ENCODE results near the gene CD300LD. TPM values are rescaled to one million over a fixed set of nuclear protein-coding genes. Genes with fewer than 3 reads are reported as not detected.
A peak's percentile ranks its signal among the peaks of the same experiment; 100 is the strongest.

The CD300LD gene
- total RNA-seq, 4 donors from 2014 or later: not detected

DNA sequence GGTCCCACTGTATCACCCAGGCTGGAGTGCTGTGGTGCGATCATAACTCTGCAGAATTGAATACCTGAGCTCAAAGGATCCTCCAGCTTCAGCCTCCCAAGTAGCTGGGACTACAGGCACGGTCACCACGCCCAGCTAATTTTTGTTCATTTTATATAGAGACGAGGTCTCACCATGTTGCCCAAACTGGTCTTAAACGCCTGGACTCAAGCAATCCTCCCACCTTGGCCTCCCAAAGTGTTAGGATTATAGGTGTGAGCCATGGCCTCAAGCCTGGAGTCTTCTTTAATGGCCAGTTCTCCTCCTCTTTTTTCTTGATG is 61.3 kb downstream of the CD300LD start:
- peak in 1 of 2 donors; percentile 0 for DNase-seq
- no peak overlapping the region for H3K27ac ChIP-seq
- H3K4me1 ChIP-seq: no peaks in the 10 kb centered on the region
- TF ChIP-seq, protein P1, sequence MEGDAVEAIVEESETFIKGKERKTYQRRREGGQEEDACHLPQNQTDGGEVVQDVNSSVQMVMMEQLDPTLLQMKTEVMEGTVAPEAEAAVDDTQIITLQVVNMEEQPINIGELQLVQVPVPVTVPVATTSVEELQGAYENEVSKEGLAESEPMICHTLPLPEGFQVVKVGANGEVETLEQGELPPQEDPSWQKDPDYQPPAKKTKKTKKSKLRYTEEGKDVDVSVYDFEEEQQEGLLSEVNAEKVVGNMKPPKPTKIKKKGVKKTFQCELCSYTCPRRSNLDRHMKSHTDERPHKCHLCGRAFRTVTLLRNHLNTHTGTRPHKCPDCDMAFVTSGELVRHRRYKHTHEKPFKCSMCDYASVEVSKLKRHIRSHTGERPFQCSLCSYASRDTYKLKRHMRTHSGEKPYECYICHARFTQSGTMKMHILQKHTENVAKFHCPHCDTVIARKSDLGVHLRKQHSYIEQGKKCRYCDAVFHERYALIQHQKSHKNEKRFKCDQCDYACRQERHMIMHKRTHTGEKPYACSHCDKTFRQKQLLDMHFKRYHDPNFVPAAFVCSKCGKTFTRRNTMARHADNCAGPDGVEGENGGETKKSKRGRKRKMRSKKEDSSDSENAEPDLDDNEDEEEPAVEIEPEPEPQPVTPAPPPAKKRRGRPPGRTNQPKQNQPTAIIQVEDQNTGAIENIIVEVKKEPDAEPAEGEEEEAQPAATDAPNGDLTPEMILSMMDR (IDR thresholded peaks at IDR 0.05): no peak
- TF ChIP-seq POLR2A (IDR thresholded peaks at IDR 0.05): no peak
- H3K4me3 ChIP-seq: no peak overlapping the region
- H3K27me3 ChIP-seq: no peaks in the 10 kb centered on the region
- intact Hi-C loops (cut with DNase I; ENCODE audit: low total_unique reads): no loop called here
- H3K9me3 ChIP-seq: no peaks in the 10 kb centered on the region
- H3K36me3 ChIP-seq: no peaks in the 10 kb centered on the region

Other genes with a start within 250 kb of the CD300LD start
- gene BTBD17, start 230.4 kb downstream of the CD300LD start, total RNA-seq: under 1 TPM in 1 of 4 donors, not detected in 3; 0.14 TPM
- under 1 TPM in 1 of 4 donors, not detected in 3; 0.73 TPM for gene GPR142, start 224.8 kb downstream of the CD300LD start, total RNA-seq
- 10 to 100 TPM in 3 of 4 donors, 1 to 10 TPM in 1; 2.8 to 56.8 (median 27.6) TPM for gene GPRC5C, start 160.2 kb downstream of the CD300LD start, total RNA-seq
- 10 to 100 TPM in 1 of 4 donors, 1 to 10 TPM in 2, not detected in 1; 3.2 to 10.9 (median 4.0) TPM for gene CD300A, start 125.6 kb downstream of the CD300LD start, total RNA-seq
- under 1 TPM in 2 of 4 donors, not detected in 2; 0.48 to 0.59 TPM for gene CD300LB, start 60.8 kb downstream of the CD300LD start, total RNA-seq
- gene CD300C, start 46.2 kb downstream of the CD300LD start, total RNA-seq: under 1 TPM in 2 of 4 donors, not detected in 2; 0.21 to 0.27 TPM
- gene CD300H, start 24.8 kb downstream of the CD300LD start, total RNA-seq: not detected
- gene CD300E, start 31.5 kb upstream of the CD300LD start, total RNA-seq: under 1 TPM in 2 of 4 donors, not detected in 2; 0.07 to 0.88 TPM
- under 1 TPM in 2 of 4 donors, not detected in 2; 0.27 to 0.41 TPM for gene CD300LF, start 120.6 kb upstream of the CD300LD start, total RNA-seq
- 1 to 10 TPM in 3 of 4 donors, under 1 TPM in 1; under 0.01 to 5.0 (median 1.7) TPM for gene RAB37, start 145.0 kb upstream of the CD300LD start, total RNA-seq
- 10 to 100 TPM in 3 of 4 donors, 1 to 10 TPM in 1; 3.3 to 16.9 (median 12.0) TPM for gene NHERF1, start 156.3 kb upstream of the CD300LD start, total RNA-seq
- gene NAT9, start 184.1 kb upstream of the CD300LD start, total RNA-seq: 10 to 100 TPM in 3 of 4 donors, 1 to 10 TPM in 1; 5.4 to 53.3 (median 33.9) TPM

All from uterus (tissue), 4 donors.